Dedifferentiated amniotic fluid mesenchymal stem cell (primary cell): ENCODE measurements around the gene HNRNPA2B1.
A peak's percentile ranks its signal among the peaks of the same experiment; 100 is the strongest.

Source experiments
- DNase-seq: peaks from one replicate; pipeline ENCODE4 v3.0.0-alpha.2; 2016; ENCODE audit errors: extremely low spot score

The HNRNPA2B1 gene

GRCh38 chr7:26200444-26201246, at the start of gene HNRNPA2B1:
HNRNPA2B1 (minus strand) TSS chr7:26200746; CDS start chr7:26200577, 169 bp downstream.
- DNase-seq, result peak; percentile 93

GRCh38 chr7:26250239-26250638, 49.7 kb upstream of the HNRNPA2B1 start:
- no peak for DNase-seq

GRCh38 chr7:26245150-26245549, 44.6 kb upstream of the HNRNPA2B1 start:
- no peak for DNase-seq

- no peak for DNase-seq
These were observed 37.5 kb upstream of the HNRNPA2B1 start for GRCh38 chr7:26238032-26238431.

- no peak for DNase-seq
These were observed 36.7 kb upstream of the HNRNPA2B1 start for GRCh38 chr7:26237035-26237807.

GRCh38 chr7:26233902-26234511, 33.5 kb upstream of the HNRNPA2B1 start:
- no peak for DNase-seq

- no peak for DNase-seq
These were observed 27.4 kb upstream of the HNRNPA2B1 start for GRCh38 chr7:26227987-26228386.

- no peak for DNase-seq
These were observed 23.8 kb upstream of the HNRNPA2B1 start for GRCh38 chr7:26224359-26224758.

- DNase-seq, result no peak
These were observed 15.5 kb upstream of the HNRNPA2B1 start for GRCh38 chr7:26216049-26216448.

- no peak for DNase-seq
These were observed 13.4 kb upstream of the HNRNPA2B1 start for GRCh38 chr7:26213807-26214515.

- no peak for DNase-seq
These were observed 12.6 kb upstream of the HNRNPA2B1 start for GRCh38 chr7:26212921-26213718.

- no peak for DNase-seq
These were observed 7.5 kb upstream of the HNRNPA2B1 start for GRCh38 chr7:26208040-26208439.

GRCh38 chr7:26203016-26203415, 2.5 kb upstream of the HNRNPA2B1 start:
- no peak for DNase-seq

- no peak for DNase-seq
These were observed 1.8 kb upstream of the HNRNPA2B1 start for GRCh38 chr7:26202019-26202990.

- peak; percentile 48 for DNase-seq
These were observed 887 bp upstream of the HNRNPA2B1 start, which contains the start of gene CBX3 for GRCh38 chr7:26201247-26202018. CBX3 (plus strand) TSS chr7:26201745; CDS start chr7:26202999, 1,254 bp downstream.

GRCh38 chr7:26200038-26200443, 505 bp downstream of the HNRNPA2B1 start:
- DNase-seq, result peak; percentile 34

GRCh38 chr7:26199301-26200037, 1.1 kb downstream of the HNRNPA2B1 start:
- peak; percentile 48 for DNase-seq

GRCh38 chr7:26198781-26199169, 1.8 kb downstream of the HNRNPA2B1 start:
- no peak for DNase-seq
